MM.1S (cell line): ENCODE measurements around the gene EGLN2.
A peak's percentile ranks its signal among the peaks of the same experiment; 100 is the strongest.

ENCODE experiments used
- EZH2 ChIP-seq: fragments of 300-600 bp; sonication (generic); optimal IDR thresholded peaks from 2 replicates; pipeline ENCODE3; 2017; ENCODE audit warnings: low read depth, mild to moderate bottlenecking, antibody characterized with exemption, low read length, mixed read lengths
- TF ChIP-seq, protein P1 (sequence below): fragments of 300-600 bp; sonication (generic); IDR thresholded peaks from 2 replicates; pipeline ENCODE4 v1.5.1; 2016; ENCODE audit warnings: antibody characterized with exemption, low read length, mixed read lengths

DNA sequence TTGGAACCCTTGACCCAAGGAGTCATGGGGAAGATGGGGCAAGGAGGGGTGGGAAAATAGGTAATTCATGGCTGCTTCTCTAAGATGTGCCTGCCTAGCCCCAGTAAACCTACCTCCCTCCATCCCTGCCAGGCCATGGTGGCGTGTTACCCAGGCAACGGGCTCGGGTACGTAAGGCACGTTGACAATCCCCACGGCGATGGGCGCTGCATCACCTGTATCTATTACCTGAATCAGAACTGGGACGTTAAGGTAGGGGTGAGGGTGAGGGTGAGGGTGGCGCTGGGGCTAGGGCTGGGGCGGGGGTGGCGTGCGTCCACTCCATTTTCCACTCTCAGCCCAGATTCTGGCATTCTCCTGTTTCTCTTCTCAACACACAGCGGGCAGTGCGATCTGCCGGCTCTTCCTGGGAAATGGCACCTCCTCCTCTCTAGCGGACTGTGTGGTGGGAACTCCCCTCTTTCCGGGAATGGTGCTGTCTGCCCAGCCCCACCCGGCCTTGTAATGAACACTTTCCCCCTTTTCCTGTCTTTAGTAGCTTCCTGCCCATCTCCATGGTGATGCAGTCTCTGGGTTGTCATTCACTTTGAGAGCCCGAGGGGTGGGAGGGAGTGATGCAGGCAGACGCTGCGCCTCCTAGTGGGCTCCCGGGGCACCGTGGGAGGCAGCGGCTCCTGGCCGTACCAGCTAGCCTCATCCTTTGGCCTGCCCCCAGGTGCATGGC is 7.6 kb downstream of the EGLN2 start:
- TF ChIP-seq, protein P1, sequence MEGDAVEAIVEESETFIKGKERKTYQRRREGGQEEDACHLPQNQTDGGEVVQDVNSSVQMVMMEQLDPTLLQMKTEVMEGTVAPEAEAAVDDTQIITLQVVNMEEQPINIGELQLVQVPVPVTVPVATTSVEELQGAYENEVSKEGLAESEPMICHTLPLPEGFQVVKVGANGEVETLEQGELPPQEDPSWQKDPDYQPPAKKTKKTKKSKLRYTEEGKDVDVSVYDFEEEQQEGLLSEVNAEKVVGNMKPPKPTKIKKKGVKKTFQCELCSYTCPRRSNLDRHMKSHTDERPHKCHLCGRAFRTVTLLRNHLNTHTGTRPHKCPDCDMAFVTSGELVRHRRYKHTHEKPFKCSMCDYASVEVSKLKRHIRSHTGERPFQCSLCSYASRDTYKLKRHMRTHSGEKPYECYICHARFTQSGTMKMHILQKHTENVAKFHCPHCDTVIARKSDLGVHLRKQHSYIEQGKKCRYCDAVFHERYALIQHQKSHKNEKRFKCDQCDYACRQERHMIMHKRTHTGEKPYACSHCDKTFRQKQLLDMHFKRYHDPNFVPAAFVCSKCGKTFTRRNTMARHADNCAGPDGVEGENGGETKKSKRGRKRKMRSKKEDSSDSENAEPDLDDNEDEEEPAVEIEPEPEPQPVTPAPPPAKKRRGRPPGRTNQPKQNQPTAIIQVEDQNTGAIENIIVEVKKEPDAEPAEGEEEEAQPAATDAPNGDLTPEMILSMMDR = peak; percentile 18
- TF ChIP-seq EZH2 = no peak
